ENCODE data around the gene GOLGA8K.
"Not testable (repeated sequence)": the region's sequence is repeated elsewhere in the genome, so short reads cannot be mapped to it uniquely, and the experiment has no call there.

GOLGA8K gene, protein sequence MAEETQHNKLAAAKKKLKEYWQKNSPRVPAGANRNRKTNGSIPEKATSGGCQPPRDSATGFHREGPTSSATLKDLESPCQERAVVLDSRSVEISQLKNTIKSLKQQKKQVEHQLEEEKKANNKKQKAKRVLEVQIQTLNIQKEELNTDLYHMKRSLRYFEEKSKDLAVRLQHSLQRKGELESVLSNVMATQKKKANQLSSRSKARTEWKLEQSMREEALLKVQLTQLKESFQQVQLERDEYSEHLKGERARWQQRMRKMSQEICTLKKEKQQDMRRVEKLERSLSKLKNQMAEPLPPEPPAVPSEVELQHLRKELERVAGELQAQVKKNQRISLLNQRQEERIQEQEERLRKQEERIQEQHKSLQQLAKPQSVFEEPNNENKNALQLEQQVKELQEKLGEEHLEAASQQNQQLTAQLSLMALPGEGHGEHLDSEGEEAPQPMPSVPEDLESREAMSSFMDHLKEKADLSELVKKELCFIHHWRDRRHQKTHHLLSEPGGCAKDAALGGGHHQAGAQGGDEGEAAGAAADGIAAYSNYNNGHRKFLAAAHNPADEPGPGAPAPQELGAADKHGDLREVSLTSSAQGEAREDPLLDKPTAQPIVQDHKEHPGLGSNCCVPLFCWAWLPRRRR

DNA sequence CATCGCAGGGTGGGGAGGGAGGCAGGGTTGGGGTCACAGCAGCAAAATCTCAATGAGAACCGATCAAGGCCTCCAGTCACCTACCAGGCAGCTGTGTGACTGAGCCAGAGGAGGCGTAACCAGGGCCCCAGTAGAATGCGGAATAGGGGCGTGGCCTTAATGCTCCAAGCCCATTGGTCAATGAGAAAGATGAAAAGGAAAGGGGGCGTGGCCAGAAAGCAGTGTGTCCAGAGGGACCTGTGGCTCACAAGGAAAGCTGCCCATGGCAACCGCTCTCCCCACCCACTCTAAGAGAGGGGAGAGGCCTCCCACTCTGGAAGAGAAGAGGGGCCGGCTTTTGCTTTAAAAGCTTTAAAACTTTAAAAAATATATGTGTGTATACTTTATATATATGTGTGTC lies at the start of gene GOLGA8K:
GOLGA8K (minus strand) TSS at position 101 of the 400 bp plus-strand sequence; CDS start at position 3, 98 bp downstream.
- DNase-seq (ENCODE audit: low read depth in 2 of 2), result not testable (repeated sequence)

DNA sequence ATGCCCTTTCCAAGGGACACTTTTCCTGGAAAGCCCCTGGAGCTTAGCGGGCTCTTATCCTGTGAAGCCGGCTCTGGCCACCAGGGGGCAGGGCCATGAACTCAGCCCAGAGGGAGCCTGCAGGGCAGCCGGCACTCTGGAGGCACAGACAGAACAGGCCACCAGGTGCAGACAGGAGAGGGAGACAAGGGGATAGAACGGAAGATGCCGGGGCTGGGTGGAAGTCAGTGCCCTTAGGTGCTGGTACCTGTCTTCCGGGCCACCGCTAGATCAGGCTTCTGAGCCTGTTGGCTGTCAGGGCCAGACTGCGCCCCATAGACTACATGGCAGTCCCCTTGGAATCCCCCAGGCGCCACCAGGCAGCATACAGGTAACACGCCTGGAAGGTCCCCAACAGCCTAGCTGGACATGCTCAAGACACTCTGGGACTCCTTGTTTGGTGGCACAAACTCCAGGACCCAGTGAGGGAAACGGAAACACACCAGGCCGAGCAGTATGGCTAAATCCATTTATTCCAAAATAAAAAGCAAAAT lies 37.4 kb upstream of the GOLGA8K start:
- not testable (repeated sequence) for DNase-seq (ENCODE audit: low read depth in 2 of 2)

DNA sequence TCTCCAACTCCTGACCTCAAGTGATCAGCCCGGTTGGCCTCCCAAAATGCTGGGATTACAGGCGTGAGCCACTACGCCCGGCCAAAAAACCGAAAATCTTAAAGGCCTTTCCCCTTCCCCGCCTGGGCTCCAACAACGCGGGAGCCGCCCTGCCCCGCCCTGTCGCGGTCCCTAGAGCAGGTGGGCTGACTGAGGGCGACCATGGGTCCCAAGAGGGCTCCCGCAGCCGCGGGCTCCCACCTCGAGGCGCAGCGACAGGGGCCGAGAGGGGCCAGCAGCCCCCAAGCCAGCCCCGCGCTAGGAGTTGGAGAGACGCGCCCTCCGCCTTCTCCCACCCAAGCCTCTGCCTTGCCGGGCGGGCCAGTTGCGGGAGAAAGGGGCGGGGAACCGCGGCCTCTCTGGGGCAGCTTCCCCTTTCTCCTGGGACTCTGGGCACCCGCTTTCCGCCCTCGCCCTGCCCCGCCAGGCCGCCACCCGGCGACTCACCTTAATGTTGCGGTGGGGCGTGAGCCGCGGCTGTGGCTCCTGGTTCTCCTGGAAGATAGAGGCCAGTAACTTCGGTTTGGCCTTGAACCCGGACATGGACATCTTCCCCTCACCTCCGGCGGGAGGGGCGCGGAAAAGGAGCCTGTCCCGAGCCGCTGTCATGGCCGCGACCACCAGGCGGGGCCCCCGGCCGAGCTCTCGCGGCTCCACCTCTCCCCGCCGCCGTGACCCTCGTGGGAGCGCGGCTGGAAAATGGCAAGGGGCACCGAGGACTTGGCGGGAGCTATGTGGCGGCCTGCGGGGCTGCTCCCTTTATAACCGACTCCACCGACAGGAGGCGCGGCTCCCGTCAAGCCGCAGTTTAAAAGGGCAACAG lies 31.2 kb upstream of the GOLGA8K start:
- DNase-seq (ENCODE audit: low read depth in 2 of 2), result not testable (repeated sequence)

DNA sequence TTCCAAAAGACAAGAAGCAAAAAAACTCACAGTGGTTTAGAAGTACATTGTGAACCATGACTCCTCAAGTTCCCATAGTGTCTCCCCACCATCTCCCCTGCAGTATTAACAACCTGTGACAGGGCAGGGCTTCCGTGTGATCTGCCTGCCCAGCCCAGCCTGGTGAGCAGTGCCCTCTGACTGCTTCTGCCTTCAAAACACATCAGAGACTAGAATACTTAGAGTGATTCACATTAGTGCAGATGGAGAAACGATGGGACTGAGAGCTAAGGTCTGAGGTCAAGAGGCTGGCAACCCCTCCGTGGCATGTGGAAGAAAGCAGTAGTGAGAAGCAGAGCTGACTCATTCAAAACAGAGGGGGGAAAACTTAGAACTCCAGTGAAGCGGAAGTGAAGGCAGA lies 24.5 kb upstream of the GOLGA8K start:
- not testable (repeated sequence) for DNase-seq (ENCODE audit: low read depth in 2 of 2)

DNA sequence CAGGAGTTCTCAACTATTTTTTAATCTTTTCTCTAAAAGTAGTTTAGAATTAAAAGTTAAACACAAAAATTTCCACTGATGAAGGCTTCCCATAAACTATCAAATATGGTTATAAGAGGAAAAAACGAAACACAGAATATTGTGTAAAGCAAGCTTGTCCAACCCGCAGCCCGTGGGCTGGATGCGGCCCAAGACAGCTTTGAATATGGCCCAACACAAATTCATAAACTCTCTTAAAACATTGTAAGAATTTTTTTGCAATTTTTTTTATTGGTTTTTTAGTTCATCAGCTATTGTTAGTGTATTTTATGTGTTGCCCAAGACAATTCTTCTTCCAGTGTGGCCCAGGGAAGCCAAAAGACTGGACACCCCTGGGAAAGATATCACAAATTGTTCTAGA lies 23.4 kb upstream of the GOLGA8K start:
- not testable (repeated sequence) for DNase-seq (ENCODE audit: low read depth in 2 of 2)

DNA sequence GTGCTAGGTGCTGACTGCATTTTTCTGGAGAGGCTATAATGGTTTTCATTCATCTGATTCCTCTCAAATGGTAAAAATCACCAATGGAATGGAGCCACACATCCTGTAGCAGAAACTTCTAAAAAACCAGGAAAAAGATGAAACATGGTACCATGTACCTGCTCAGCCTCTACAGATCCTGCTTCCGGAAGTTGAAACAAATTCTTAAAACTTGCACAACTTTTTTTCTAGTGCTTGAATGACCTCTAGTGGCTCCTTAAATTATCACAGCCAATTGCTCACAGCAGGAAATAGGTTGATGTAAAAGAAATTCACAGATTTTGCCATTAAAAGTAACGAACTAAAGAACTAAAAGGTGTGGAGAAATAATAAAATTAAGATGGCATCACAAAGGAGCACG lies 4.8 kb upstream of the GOLGA8K start:
- not testable (repeated sequence) for DNase-seq (ENCODE audit: low read depth in 2 of 2)

DNA sequence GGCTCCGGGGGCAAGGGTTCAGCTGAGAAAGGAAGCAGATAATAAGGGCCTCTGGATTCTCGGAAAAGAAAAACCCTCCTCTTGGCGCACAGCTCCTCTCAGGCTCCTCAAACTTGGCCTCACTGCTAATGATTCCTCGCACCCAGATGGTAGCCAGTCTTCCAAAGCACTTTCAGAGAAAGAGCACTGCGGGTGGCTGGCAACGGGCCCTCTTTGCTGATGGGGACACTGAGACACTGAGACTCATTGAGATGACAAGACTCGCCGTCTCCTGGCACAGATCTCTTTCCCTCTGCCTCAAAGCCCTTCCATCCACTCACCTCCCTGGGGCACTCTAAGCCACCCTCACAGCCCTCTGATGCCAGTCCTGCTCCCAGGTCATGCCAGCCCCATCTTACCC lies 6.6 kb downstream of the GOLGA8K start:
- not testable (repeated sequence) for DNase-seq (ENCODE audit: low read depth in 2 of 2)

DNA sequence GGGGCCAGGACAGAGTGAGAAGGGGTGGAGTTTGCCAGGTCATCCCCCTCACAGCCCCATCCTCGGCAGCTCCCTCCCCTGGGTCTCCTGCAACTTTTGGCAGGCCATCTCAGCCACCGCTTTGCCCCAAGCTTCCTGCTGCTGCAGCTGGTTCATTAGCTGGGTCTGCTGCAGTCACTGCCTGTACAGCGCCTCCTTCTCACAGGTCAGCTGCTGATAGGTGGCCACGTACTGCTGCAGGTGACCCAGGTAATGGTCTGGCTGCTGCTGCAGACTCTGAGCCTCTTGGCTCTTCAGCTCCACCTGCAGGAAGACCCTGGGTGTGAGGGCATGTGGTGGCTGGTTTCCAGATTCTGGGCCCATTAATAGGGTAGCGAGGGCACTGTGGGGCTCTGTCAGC lies 8.3 kb downstream of the GOLGA8K start:
- DNase-seq (ENCODE audit: low read depth in 2 of 2), result not testable (repeated sequence)

DNA sequence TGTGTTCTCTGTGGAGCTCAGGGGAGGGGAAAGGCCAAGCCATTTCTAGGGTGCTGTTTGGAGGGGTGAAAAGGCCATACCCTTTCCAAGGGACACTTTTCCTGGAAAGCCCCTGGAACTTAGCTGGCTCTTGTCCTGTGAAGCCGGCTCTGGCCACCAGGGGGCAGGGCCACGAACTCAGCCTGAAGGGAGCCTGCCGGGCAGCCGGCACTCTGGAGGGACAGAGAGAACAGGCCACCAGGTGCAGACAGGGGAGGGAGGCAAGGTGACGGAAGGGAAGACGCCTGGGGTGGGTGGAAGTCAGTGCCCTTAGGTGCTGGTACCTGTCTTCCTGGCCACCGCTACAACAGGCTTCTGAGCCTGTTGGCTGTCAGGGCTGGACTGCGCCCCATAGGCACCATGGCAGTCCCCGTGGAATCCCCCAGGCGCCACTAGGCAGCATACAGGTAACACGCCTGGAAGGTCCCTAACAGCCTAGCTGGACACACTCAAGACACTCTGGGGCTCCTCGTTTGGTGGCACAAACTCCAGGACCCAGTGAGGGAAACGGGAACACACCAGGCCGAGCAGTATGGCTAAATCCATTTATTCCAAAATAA lies 14.9 kb downstream of the GOLGA8K start:
- not testable (repeated sequence) for DNase-seq (ENCODE audit: low read depth in 2 of 2)

DNA sequence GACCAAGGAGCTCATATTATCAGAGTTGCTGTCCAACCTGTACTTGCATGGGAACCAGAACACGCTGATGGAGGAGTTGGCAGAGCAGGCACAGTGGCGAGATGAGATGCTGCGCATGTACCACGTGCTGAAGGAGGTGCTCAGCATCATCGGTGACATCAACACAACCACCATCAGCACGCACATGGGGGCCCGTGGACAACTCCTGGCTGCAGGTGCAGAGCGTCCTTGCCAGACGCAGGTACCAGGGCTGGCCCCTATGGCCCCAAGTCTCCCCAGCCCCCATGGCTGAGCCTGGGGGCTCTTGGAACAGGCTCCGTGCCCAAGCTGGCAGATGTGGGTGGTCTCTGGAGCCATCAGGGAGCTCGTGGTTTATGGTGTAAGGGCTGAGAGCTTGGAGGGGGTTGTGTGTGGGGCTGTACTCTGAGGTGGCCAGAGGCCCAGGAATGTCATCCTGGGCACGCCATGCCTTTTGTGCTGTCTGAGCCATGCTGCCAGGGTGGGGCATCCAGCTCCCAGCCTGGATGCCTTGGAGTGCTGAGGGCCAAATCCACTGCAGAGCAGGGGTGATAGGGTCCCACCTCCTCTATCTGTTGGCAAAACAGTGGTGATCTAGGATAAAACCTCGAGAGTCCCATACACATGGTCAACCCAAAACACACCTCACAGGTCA lies 17.1 kb downstream of the GOLGA8K start:
- not testable (repeated sequence) for DNase-seq (ENCODE audit: low read depth in 2 of 2)

DNA sequence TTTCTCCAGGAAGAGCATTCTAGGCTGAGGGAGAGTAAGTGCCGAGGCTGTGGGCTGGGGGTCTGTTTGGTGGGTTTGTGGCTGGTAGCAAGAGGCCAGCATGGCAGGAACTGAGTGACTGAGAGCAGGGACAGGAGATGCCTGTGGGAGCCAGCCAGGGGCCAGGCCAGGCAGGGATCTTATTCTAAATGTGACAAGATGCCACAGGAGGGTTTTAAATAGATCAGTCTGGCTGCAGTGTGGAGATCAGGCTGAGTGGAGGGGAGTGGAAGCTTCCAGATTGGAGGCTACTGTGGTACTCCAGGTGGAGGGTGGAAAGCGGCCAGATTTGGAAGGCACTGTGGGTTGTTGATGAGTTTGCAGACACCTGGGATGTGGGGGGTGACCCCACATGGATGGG lies 28.9 kb downstream of the GOLGA8K start:
- DNase-seq (ENCODE audit: low read depth in 2 of 2), result not testable (repeated sequence)

DNA sequence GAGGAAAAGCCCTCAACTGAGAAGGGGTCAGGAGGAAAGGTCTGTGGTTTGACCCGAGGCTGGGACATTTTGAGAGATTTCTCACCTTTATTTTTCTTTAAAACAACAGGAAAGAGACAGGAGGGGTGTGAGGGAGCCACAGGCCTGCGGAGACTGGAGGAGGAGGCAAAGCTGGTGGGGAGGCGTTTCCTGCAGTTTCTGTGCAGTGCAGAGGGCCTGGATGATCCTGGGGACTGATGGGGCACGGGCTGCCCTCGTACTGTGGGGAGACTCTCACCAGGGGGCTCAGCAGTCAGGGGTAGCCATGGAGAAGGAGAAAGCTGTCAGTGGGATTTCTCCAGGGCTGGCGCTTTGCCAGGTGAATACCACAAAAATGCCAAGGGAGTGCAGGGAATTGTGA lies 29.4 kb downstream of the GOLGA8K start:
- not testable (repeated sequence) for DNase-seq (ENCODE audit: low read depth in 2 of 2)

DNA sequence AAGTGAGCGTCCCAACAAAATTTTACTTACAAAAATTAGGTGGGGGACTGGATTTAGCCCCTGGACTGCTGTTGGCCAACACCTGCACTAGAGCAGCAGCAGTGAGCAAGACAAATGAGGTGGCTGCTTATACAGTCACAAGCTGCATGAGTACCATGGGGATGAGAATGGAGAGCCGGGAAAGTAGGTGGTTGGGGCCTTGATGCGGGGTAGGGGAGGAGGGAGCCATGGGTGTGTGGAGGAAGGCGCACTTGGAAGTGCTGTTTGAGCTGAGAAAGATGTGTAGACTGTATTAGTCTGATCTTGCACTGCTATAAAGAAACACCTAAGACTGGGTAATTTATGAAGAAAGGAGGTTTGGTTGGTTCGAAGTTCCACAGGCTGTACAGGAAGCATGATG lies 31.0 kb downstream of the GOLGA8K start:
- DNase-seq (ENCODE audit: low read depth in 2 of 2), result not testable (repeated sequence)

DNA sequence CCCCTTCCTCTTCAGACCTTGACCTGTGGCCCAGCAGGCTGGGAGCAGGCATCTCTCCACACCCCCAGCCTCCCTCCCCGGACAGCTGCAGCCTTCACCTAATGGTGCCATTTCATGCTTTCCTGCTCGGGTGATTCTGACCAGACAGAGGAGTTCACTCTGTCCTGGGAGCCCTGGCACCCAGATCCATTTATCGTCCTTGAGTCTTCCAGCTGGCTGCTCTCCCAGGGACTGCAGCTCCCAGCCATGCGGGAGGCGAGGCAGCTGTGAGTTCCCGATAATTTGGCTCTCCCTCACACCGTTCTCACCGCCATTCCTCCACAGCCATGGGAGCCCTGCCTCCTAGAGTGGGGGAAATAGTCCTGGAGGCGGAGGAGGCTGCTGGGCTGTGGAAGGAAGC lies 32.6 kb downstream of the GOLGA8K start:
- not testable (repeated sequence) for DNase-seq (ENCODE audit: low read depth in 2 of 2)

DNA sequence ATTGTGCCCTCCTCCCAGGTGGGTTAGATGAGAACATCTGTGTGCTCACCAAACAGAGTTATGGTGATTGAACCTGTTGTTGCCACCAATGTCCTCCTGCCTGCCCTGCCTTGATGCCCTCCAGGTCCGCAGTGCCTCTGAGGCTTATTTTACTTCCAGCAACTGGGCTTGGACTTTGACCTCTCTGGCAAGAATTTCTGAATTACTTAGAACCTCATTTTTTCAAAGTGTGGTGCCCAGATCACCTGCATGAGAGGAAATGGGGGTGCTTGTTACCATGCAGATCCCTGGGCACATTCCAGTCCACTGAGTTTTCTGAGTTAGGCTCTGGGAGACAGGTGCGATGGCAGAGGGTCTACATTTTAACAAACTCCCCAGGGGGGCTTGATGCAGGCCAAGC lies 33.0 kb downstream of the GOLGA8K start:
- not testable (repeated sequence) for DNase-seq (ENCODE audit: low read depth in 2 of 2)

DNA sequence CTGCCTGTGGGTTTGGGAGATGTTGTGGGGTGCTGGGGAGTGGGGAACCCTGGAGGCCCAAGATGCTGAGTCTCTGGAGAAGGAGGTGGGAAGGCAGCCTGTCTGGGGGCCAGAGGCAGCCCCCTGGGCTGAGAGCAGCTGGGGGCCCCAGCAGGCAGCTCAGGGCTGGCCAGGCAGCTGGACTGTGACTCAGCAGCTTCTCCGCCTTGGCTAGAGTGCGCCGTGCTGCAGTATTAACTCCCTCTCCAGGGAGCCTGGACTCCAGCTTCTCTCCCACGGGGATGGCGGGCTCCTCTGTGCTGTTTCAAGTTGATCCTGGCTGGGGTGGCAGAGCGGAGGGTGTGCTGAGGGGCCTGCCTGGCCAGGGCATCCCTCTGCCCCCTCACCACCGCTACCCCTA lies 36.6 kb downstream of the GOLGA8K start:
- not testable (repeated sequence) for DNase-seq (ENCODE audit: low read depth in 2 of 2)

DNA sequence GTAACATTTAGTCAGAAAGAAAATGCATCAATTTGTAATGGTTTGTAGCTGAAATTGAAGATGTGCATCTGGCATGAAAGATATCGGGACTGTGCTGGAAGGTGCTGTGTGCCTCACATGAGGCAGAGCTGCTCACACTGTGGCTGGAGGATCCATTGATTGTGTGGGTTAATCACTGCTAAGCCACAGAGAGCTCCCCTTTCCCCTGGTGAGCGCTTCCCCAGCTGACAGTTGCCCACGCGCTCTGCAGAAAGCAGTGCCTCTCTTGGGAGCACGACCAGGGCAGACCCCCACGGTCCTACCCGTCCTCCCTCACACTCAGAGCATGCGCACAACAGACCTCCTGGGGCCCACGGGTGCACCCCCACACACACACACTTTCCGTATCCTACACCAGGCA lies 37.1 kb downstream of the GOLGA8K start:
- DNase-seq (ENCODE audit: low read depth in 2 of 2), result not testable (repeated sequence)

DNA sequence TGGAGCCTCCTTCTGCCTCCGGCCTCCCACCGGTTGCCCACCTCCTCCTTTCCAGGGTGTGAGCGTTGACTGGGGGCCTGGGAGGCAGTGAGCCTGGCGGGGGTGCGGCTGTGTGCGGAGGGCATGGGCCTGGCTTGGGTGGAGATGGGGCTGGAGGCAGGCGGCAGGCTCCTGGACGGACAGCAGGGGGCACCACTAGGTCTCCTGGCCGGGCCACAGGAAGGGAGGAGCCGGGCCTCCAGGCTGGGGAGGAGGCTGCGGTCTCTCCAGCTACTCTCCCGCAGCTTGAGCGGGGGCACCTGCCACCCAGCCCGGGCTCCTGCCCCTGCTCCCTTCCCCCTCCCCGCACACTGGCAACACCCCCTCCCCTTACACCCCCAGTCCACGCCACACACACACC lies 38.1 kb downstream of the GOLGA8K start:
- DNase-seq (ENCODE audit: low read depth in 2 of 2), result peak in 1 of 2 donors; percentile 27

DNA sequence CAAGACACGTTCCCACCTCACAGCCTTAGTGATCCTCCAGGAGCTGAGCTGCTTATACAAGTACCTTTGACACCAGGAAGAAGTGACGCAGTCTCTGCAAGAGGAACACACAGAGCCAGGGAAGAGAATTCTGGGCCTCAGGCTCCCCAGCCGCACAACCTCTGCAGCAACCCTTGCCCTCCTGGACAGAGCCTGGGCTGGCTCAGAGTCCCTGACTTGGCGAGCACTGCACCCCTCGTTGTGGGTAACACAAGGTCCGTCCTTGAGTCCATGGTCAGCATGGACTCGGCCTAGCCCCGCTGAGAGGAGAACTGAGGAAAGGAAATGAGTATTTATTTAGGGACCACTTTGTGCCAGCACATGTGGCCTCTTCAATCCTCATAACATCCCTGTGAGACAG lies 39.6 kb downstream of the GOLGA8K start:
- not testable (repeated sequence) for DNase-seq (ENCODE audit: low read depth in 2 of 2)

DNA sequence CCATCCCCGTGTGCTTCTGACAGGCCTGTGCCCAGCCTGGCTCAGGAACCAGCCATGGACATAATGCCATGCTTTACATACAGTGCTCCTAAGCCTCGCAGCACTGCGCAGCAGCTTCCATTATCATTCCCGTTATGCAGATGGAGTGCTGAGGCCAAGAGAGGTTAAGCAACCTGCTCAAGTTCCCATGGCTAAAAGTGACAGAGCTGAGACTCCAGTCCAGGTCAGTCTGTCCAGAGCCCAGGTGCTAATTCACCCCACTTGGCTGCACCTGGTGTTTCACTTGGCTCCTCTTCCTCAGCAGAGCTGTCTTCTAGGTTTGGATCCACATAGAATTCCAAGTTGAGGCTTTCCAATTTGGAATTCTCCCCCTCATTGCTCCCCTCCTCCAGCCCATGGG lies 41.4 kb downstream of the GOLGA8K start:
- not testable (repeated sequence) for DNase-seq (ENCODE audit: low read depth in 2 of 2)

DNA sequence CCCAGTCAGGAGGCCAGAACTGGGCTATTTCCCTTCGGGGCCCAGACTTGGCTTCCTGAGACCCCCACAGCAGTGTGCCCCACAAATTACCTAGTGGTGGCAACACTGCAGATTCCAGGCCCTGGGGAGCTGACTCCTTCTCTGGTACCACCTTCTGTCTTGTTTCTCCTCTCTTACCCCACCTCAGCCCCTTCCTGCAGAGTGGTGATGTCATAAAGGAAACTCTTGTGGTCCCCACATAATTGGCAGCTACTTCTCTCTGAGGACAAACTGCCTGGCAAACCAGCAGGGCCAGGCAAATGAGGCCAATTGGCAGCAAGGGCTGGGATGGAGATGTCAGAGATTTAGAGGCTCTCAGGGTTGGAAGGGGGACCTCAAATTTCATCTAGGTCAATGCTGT lies 44.6 kb downstream of the GOLGA8K start:
- DNase-seq (ENCODE audit: low read depth in 2 of 2), result not testable (repeated sequence)
